HG02970 (cell line): Measurements from ENCODE around the gene SLC35E2B.
"Not testable (repeated sequence)": the region's sequence is repeated elsewhere in the genome, so short reads cannot be mapped to it uniquely, and the experiment has no call there.

ENCODE experiments used
- ATAC-seq: cut with Tn5 transposase; IDR thresholded peaks from one replicate; pipeline ENCODE4 v1.9.1; 2021; ENCODE audit warnings: mild to moderate bottlenecking, moderate library complexity, moderate number of reproducible peaks; ENCODE audit not compliant: unreplicated experiment, low FRiP score

The SLC35E2B gene

GRCh38 chr1:1704284-1704957 is 11.8 kb upstream of the SLC35E2B start:
- not testable (repeated sequence) for ATAC-seq

GRCh38 chr1:1703796-1704195 is 11.2 kb upstream of the SLC35E2B start:
- ATAC-seq, result no peak

DNA sequence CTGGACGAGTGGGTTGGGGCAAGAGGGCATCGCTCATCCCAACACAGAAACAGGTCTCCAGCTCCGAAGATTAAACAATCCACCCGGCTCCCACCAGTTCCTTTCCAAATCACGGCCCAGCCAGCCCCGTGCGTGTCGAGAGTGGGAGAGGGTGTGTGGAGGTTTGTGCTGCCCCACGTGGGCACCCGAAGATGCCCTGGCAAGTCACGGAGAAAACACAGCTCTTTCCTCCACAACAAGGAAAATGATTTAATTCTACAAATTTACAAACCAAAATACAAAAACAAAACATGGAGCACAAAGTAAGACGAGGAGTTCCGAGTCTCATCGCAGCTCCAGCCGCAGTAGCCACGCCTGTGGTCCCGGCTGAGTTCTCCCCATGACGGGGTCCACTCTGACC is 9.9 kb upstream of the SLC35E2B start:
- not testable (repeated sequence) for ATAC-seq

DNA sequence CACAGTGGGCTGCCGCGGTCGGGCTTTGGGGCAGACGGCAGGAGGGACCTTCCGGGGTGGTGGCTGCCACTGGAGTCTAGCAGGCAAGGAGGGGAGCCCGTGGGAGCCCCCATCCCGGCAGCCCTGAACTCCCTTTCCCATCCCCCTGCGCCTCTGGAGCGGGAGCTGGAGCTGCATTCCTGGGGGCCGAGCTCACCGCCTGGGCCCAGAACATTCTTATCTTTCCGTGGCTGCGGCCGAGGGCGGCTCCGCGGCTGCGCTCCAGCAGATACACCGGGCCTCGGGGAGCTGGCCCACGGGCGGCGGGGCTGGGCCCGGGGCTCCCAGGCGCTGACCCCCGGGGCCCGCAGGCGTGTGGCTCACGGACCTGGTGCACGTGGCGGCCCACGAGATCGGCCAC is 8.0 kb upstream of the SLC35E2B start:
- ATAC-seq, result not testable (repeated sequence)

GRCh38 chr1:1700067-1700466 is 7.5 kb upstream of the SLC35E2B start:
- ATAC-seq, result not testable (repeated sequence)

- not testable (repeated sequence) for ATAC-seq
These were observed 6.5 kb upstream of the SLC35E2B start for GRCh38 chr1:1699061-1699460.

DNA sequence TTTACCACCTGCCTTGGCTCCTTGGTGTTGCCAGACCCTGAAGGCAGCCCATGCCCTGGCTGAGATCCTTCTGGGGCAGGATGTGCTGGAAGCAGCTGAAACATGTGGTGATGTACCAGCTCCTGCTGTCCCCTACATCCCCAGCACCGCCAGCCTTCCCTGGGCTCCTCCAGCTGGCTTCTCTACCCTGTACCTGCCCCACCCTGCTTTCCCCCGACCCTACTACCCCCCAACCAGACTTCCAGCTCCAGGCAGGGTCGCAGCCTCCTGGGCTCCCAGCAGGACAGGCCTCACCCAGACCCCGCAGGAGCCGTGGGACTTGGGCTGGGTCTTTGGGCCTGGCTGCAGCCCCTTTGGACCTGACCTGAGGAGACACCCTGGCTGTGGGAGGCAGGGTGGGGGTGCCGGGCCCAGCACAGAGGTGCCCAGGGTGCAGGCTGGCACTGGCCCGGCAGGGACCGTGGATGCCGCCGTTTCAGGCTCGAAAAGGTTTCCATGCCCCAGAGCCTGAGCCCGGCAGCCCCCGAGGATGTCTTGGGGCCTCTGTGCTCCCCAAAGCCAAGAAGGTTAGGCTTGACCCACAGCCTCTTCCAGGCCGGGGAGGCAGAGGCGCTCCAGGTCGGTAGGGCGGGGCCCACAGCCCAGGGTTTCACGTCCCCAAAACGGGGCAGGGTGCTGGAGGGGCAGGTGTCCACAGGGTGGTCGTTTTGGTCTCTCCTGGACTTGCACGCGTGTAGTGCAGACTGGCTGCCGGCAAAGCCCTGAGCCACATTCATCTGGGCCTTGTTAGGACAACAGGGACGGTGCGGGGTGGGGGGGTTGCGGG is 5.0 kb upstream of the SLC35E2B start:
- ATAC-seq, result not testable (repeated sequence)

DNA sequence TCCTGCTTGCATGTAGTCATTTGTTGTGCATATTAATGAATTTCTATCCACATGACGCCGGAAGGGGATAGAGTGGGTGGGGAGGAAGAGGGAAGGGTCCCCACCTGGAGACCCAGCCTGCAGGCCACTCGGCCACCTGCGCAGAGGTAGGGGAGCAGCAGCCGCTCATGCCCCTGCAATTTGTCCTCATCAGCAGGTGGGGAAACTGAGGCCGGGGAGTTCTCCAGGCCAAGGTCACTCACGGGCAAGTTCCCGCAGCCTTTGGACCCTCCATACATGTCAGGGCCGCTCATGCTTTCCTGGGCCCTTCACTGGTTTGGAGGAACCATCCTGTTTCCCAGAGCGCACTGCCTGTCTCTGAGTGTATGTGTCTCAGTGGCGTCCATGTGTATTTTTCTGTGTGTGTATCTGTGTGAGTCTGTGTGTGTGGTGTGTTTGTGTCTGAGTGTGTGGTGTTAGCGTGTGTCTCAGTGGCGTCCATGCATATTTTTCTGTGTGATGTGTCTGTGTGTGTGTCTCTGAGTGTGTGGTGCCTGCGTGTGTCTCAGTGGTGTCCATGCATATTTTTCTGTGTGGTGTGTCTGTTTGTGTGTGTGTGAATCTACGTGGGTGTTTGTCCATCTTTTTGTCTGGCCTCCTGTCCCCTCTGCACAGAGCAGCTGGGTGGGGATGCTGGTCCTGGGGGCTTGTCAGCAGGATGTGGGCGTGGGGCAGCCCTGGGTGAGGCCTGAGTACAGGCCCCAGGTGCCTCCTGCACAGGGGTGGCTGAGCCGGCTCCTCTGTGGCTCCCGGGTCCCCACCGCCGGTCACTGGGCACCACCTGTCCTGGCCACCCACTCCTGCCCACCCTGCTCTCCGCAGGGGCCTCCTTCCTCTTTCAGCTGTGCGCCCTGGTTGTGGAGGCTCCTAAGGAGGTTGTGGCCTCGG is 4.1 kb upstream of the SLC35E2B start:
- ATAC-seq, result not testable (repeated sequence)

GRCh38 chr1:1692324-1692713 is 276 bp downstream of the SLC35E2B start:
- peak; percentile 33 for ATAC-seq

DNA sequence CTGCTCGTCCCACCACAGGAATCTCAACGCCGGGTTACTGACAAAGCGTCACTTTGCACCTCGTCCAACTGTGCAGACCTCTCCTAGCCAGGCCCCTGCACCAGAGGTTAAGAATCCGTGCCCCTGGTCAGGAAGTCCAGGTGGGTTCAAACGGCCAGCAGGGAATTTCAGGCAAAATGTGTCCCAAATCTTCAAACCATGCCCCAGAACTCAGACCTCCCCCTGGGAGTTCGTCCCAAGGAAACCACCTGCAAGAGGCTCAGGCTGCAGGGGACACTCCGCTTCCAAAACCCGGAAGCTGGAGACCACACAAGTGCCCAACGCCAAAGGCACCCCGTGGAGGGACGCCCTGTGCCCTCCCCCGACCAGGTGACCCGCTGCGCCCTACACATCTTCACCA is 1.2 kb downstream of the SLC35E2B start:
- ATAC-seq, result not testable (repeated sequence)

- not testable (repeated sequence) for ATAC-seq
These were observed 3.1 kb downstream of the SLC35E2B start for GRCh38 chr1:1689526-1689925.

- ATAC-seq, result no peak
These were observed 4.7 kb downstream of the SLC35E2B start for GRCh38 chr1:1687846-1688245.

- ATAC-seq, result no peak
These were observed 8.4 kb downstream of the SLC35E2B start for GRCh38 chr1:1684031-1684681.

- no peak for ATAC-seq
These were observed 9.3 kb downstream of the SLC35E2B start for GRCh38 chr1:1683104-1683905.

- no peak for ATAC-seq
These were observed 11.7 kb downstream of the SLC35E2B start for GRCh38 chr1:1680912-1681273.

GRCh38 chr1:1680031-1680911 is 12.3 kb downstream of the SLC35E2B start:
- ATAC-seq, result no peak

GRCh38 chr1:1678581-1679380 is 13.8 kb downstream of the SLC35E2B start:
- no peak for ATAC-seq
